ENCODE measurements around the gene PSMB8. TPM values are rescaled to one million over a fixed set of nuclear protein-coding genes. Genes with fewer than 3 reads are reported as not detected.

Gene PSMB8
- polyA plus RNA-seq, 3 donors, result 24.1 to 27.8 (median 25.7) TPM

DNA sequence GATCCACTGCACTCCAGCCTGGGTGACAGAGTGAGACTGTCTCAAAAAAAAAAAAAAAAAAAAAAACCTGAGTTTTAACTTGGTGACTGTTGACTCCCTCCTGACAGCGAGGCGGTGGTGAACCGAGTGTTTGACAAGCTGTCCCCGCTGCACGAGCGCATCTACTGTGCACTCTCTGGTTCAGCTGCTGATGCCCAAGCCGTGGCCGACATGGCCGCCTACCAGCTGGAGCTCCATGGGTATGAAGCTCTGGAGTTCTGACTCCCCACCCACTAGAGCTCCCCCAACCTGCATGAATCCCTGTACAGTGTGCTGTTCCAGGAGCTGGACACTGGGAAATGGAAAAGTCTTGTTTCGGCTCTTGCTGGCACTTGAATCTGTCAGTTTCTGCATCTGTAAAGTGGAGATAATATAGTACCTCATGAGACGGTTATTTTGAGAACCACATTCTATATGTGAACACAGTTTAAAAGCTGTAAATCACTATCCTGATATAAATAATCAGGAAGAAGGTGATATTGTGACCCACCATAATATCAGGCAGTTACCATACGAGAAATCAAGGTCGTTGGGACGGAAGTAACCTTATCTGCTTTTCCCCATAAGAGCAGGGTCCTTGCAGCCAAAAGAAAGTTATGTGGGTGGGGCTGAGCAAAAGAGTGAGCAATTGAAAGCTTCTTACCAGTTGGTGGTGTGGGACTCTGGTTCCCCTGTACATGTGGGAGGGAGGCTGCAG is 13.5 kb upstream of the PSMB8 start:
- DNase-seq (ENCODE audit: low read depth in 3 of 3, low spot score in 2 of 3), result no peak

DNA sequence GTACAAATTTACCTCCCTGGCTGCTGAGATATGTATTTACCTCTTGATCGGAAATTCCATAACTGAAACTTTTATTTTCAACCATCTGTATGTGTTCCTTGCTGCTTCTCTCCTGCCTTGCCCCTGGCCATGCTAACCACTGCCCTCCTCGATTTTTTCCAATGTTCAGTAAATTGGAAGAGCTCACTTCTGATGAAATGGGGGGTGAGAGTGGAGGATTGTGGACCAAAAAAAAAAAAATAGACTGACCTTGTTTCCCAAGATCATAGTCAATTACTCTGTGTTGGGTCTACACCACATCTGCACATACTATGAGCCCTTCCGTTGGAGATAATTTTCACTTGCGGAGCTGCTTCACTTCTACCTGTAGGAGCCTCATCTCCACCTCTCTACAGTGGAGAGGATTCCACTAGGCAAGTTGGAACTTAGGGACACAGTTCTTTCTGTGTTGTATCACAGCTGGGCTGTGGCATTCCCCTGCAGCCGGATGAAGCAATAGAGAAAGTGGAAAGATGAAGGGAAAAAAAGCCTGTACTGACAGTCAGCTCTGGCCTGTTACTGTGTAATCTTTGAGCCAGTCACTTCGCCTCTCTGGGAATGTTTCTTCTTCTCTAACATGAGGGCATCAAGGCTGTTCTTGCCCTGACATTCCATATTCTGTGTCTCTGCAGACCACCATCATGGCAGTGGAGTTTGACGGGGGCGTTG is 11.8 kb upstream of the PSMB8 start:
- DNase-seq (ENCODE audit: low read depth in 3 of 3, low spot score in 2 of 3), result no peak

DNA sequence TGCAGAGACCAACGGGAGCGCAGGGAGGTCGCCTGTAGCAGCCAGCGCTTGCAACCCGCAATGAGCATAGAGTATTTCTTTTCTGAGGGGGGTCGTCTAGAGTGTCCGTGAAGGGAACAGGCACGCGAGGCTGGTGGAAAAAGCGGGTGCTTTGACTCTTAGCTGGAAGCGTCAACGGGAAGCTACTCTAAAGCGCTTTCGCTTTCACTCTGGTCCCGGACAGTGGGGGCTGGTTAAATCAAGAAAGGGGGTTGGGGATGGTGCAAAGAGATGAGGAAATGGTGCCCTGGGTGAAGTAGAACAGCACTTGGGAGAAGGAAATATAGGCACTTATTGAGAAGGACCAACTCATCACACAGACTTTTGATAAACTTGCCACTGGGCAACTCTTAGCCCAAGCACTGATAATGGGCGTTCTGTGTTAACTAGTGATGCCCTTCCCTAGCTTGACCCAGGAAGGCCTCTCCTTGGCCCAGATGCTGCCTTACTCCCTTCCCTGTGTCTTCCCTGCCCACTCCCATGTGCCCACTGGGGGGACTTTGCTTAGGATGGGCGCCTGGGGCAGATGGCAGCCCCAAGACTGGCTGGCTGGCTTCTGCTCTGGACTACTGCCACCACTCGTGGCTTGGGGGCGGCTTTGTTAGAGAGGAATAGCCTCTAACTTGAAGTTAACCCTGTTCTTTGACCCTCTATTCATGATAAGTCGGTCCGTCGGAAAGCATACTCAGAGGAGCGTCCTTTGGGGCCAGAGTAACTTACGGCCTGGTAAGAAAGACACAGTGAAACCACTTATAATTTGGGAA is 10.7 kb upstream of the PSMB8 start:
- DNase-seq (ENCODE audit: low read depth in 3 of 3, low spot score in 2 of 3), result no peak

DNA sequence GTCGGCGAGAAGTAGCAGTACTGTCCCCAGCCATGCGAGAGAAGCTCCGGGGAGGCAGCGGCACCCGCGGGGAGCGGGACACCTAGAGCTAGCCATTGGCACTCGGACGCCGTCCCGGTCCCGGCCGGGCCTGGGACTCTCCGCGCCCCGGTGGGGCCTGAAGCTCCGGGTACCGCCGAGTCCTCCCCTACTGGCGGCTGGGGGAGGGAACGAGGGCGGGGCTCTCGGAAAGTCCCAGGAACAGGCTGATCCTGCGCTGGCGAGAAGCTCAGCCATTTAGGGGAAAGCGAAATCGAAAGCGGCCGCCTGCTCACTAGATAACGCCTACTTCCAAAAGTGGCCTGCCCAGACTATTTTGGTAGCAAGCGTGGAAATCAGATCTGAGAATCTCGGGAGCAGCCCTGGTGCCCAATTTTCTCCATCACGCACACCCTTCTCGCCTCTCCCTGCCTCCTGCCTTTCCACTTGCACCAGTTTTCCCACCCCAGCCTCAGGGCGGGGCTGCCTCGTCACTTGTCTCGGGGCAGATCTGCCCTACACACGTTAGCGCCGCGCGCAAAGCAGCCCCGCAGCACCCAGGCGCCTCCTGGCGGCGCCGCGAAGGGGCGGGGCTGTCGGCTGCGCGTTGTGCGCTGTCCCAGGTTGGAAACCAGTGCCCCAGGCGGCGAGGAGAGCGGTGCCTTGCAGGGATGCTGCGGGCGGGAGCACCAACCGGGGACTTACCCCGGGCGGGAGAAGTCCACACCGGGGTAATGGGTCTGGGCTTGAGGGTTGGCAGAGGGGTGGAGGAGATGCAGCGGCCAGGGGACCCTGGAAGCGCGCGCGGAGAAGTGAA is 9.9 kb upstream of the PSMB8 start, which contains the start of the genes PSMB9 and TAP1:
TSS of gene PSMB9 (plus strand) at position 652 of the 835 bp plus-strand sequence. CDS start at position 690, 38 bp downstream.
TSS of gene TAP1 (minus strand) at position 164 of the 835 bp plus-strand sequence. CDS start at position 96, 68 bp downstream.
- DNase-seq (ENCODE audit: low read depth in 3 of 3, low spot score in 2 of 3), result peak; percentile 79 to 88 (median 85)

DNA sequence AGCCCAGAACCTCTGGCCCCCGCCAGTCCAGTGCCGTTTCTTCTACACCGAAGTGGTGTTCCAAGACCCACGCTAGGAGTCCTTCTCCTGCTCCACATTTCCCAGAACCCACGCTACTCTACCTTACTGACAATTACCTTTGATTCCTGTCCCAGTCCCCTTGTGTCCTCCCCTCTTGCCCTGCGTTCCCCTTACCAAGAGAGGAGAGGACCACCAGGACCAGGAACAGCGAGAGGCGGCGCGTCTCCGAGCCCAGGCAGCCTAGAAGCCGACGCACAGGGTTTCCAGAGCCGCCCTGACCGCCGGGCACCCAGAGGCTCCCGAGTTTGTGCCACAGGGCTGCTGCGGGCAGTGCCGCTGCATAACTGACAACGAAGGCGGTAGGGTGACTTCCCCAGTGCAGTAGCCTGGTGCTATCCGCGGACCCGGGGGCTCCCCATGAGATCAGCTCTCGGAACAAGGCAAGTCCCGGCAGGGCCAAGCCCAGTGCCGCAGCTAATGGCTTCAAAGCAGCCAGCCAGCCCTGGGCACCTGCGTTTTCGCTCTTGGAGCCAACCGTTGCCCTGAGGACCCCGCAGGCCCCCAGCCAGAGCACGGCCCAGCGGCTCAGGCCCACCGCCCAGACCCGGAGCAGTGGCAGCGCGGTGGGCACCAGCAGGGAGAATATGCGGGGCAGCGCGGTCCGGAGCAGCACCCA is 9.1 kb upstream of the PSMB8 start:
- no peak for DNase-seq (ENCODE audit: low read depth in 3 of 3, low spot score in 2 of 3)

DNA sequence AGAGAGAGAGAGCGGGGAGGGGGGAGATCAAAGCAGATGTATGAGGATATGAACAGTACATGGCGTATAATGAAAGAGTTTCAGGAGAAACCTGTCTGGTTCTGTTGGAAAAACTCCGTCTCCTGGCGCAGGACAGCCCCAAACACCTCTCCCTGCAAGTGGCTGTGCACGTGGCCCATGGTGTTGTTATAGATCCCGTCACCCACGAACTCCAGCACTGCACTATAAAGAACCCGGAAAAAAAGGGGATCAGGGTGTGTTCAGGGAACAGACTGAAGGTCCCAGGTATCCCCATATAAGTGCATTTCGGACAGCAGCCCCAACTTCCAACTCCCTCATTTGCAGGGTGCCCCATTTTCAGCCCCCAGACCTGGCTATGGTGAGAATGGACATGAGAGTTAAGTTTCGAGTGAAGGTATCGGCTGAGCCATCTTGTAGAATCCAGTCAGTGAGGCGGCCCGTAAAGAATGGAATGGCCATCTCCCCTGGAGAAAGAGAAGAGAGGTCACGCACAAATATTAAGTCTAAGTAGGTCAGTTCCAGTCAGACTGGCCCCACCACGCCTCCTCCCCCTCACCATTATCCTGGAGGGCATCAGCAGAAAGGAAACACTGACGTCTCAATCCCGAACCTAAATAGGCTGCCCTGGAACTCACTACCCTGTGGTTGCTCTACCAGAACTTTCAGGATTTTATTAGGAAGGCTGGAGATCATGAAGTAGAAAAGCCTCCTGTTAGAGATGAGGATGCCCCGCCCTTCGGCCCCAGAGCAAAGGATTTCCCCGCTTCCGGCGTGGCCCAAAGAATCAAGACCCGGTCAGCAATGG is 8.4 kb upstream of the PSMB8 start:
- no peak for DNase-seq (ENCODE audit: low read depth in 3 of 3, low spot score in 2 of 3)

DNA sequence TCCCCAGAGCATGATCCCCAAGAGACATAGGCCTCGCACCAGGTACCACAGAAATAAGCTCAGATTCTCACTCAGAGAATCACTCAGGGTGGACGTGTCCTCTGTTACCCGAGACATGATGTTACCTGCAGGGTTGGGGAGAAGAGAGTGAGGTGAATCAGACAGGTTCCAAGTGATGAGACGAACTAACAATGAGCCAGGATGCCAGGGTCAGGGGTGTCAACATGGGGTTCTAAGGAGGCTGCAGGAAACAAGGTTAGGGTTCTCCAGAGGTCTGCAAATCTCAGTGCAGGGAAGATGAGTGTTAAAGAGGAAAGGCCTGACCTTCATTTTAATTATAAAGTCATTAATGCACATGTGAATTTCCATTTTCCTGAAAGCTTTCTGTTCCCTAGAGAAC is 7.2 kb upstream of the PSMB8 start:
- no peak for DNase-seq (ENCODE audit: low read depth in 3 of 3, low spot score in 2 of 3)

DNA sequence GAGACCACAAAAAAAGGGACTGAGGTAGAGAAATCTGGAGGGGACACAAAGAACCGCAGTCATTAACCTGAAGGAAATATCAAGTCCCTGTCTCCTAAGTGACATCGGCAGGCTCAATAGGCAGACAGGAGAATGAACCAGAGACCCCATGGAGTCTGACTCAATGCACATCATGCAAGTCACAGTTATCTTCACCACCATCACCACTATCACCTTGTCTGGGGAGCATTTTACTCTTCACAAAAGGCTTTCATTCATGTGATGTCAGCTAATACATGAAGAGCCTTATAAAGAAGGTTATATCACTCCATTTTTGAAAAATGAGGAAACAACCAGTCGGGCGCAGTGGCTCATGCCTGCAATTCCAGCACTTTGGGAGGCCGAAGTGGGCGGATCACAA is 5.3 kb upstream of the PSMB8 start:
- no peak for DNase-seq (ENCODE audit: low read depth in 3 of 3, low spot score in 2 of 3)

DNA sequence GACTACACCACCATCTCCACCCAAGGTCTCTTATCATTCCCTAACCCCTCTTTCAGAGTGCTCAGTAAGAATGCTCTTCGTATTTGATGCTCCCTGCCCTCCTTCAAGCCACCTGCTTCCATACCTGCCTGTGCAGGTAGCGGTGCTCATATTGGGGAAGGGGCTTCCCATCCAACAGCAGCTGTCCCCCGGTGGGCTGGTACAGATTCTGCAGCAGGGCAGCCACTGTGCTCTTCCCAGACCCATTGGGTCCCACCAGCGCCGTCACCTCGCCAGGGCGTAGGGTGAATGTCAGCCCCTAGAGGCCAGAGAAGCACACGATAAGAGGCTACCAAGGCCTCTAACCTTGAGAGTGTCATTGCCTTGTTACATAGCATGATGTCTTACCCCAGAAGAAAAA is 3.9 kb upstream of the PSMB8 start:
- no peak for DNase-seq (ENCODE audit: low read depth in 3 of 3, low spot score in 2 of 3)

DNA sequence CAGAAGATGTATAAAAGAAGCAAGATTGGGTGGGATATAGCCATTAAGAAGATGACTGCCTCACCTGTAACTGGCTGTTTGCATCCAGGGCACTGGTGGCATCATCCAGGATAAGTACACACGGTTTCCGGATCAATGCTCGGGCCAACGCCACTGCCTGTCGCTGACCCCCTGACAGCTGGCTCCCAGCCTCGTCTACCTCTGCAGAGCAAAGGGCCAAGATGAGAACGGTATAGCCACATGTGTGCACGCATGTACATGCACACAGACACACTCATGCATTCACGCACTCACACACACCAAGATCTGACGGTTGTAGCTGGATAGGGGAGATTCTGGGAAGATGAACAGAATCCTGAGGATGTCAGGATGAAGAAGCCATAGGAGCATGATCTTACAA is 3.2 kb upstream of the PSMB8 start:
- no peak for DNase-seq (ENCODE audit: low read depth in 3 of 3, low spot score in 2 of 3)

DNA sequence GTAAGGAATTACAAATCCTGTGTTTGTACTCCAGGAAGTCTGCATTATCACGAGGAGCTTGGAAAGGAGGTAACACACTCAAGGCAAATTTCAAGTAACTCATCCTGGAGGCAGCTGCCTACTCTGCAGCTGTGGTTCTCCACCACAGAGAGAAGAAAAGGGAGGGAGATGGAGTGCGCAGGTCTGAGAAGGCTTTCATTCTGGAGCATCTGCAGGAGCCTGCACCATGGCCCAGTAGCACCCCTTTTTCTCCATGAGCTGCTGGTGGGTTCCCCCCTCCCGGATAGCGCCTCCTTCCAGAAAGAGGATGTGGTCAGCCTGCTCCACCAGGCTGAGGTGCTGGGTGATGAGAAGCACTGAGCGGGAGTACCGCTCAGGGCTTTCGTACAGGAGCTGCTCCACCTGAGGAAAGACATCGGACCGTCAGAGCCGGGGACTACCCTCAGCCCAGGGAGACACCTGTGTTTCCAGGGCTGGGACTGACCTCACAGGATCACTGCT is 1.6 kb upstream of the PSMB8 start:
- no peak for DNase-seq (ENCODE audit: low read depth in 3 of 3, low spot score in 2 of 3)

DNA sequence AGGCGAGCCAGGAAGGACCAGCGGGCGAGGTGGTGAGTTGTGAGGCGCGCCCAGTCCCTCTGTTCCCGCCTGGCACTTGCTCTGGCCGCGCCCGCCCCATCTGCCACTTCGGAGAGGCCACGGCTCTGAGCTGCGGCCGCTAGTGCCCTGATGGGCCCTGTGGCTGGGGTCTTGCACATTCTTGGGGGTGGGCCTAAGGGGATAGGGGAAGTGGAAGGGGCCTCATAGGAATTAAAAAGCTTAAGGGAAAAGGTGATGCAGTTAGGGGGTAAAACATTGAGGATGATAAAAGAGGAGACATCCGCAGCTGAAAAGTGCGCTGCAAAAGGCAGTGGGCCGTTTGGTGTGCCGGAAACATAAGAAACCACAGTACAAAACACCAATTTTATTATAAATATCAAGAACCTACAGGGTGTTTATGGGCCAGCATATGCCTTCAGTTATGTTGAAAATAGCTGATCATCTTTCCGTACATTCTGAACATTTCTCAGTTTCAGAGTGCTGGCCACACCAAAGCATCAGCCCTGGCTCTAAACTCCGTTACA is 1.1 kb upstream of the PSMB8 start:
- no peak for DNase-seq (ENCODE audit: low read depth in 3 of 3, low spot score in 2 of 3)

DNA sequence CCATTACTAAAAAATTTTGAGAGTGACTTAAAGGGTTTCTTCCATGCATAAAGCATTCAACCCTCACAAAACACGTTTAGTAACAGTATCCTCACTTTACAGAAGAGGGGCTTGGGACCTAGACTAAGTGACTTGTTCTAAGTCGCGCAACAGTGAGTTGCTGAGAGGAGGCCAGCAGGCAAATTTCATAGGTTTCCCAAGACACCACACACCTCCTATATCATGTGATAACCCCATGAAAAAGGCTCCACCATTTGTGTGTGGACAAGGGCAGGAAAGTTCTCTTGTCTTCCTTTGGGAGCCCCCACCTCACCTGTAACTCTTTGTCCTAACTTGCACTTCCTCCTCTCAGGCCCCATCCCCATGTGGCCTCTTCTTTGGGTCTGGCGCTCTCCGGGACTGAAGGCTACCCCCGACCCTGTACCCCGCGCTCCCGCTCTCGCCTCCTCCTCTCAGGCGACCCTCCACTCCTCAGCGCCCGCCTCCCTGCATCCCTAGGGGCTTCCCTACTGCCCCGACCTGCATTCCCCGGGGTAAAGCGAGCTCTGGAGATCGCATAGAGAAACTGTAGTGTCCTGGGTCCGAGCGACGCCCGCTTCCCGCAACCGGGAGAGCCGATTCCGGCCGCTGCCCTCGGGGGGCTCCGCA is 392 bp downstream of the PSMB8 start:
- no peak for DNase-seq (ENCODE audit: low read depth in 3 of 3, low spot score in 2 of 3)

DNA sequence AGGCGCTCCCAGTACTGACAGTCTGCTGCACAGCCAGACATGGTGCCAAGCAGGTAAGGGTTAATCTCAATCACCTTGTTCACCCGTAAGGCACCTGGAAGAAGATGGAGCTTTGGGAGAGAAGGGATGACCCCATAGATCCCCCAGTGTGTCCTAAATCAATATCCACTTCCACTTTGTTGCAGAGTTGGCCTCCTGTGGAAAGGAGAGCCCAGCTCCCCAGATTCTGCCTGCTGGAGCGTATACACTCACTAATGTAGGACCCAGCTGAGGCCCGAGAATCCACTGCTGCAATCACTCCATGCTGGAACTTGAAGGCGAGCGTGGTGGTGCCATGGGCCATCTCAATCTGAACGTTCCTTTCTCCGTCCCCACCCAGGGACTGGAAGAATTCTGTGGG is 1.2 kb downstream of the PSMB8 start:
- DNase-seq (ENCODE audit: low read depth in 3 of 3, low spot score in 2 of 3), result no peak

DNA sequence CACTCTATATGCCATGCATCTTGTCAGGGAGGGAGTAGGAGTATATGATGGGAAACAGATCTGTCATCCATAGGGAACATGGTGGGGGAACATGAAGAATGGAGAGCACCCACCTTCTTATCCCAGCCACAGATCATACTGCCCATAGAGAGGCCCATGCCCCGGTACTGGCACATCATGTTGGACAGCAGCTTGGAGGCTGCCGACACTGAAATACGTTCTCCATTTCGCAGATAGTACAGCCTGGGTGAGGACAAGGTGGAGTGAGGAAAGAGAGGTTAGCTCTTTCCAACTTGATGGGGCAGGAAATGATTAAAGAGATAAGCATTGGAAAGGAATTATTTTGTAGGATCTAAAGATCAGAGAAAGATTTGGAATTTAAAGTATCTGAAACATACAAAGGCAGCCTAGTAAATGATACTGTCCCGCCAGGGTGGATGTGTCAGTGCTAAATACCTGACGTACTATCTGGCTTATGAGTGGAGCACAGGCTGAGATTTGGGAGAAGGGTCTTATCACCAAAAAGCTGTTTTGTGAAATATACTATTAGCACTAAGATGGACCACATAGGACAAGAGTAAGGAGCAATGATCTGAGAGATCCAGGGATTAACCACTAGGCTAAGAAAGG is 1.7 kb downstream of the PSMB8 start:
- no peak for DNase-seq (ENCODE audit: low read depth in 3 of 3, low spot score in 2 of 3)

DNA sequence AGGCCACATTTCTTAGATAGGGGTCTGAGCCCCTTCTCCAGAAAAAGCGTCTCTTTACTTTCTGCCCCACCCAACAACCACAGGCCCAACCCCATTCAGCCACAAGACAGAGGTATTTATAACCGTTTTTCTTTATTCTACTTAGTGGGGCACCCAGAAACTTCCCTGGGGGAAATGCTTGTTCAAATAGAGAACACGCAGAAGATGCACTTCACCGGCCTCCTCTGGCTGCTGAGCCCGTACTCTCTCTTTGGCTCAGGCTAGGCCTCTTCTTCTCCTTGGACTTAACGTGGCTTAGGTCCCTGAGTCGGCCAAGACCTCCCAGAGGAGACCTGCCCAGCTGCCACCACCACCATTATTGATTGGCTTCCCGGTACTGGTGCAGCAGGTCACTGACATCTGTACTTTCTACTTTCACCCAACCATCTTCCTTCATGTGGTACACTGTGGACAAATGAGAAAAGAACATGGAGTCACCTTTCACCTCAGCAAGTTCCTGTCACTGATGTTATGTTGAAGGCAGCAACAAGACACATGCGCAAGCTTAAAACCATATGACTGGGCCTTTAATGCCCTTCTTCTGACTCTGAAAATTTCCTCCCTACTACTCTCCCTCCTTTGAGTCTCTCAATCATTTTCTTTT is 3.1 kb downstream of the PSMB8 start:
- no peak for DNase-seq (ENCODE audit: low read depth in 3 of 3, low spot score in 2 of 3)

DNA sequence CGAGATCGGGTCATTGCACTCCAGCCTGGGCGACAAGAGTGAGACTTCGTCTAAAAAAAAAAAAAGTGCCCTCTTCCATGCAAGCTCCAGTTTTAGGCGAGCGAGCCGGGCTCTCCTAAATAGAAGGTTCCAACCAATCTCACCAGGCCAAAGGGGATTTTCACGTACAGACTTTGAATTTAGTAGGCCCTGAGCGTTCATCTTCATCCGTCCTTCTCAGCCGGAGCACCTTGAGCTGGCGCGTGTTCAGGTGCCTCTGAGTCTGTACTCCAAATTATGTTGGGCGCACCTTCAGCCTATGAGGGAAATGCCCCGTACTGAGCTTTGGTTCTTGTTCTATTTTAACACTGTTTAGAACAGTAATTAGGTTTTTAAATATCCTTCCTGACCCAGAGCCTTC is 4.5 kb downstream of the PSMB8 start:
- DNase-seq (ENCODE audit: low read depth in 3 of 3, low spot score in 2 of 3), result no peak
